H1 (cell line): Measurements from ENCODE around the gene PTPN13. TPM values are rescaled to one million over a fixed set of nuclear protein-coding genes. Genes with fewer than 3 reads are reported as not detected.

Source experiments
- CTCF ChIA-PET: fragments of 300-600 bp; sonication (Branson Sonifier 250); formaldehyde crosslinking; loops from one replicate; lab custom pipeline; 2021; ENCODE audit not compliant: partially characterized antibody; lab: Charles Lee
- POLR2A ChIA-PET: fragments of 300-600 bp; sonication (Branson Sonifier 250); formaldehyde crosslinking; loops from one replicate; lab custom pipeline; 2021; ENCODE audit warnings: inconsistent platforms; ENCODE audit not compliant: partially characterized antibody; lab: Charles Lee
- DNase-seq, 2 experiments: peaks; one replicate each; pipeline versions ENCODE4 v3.0.0 to v3.0.0-alpha.2; 2010 to 2022; ENCODE audit warnings: low spot score in 2 of 2, low read depth in 1 of 2, mixed read lengths in 1 of 2
- FAIRE-seq: peaks from 2 replicates; lab custom pipeline; 2011; peaks lifted over from hg19 to GRCh38; lab: Jason Lieb, UNC
- H2AFZ ChIP-seq: 2 replicates; pipeline ENCODE4 v1.8.1; 2012; ENCODE audit warnings: low read length, inconsistent platforms
- H2AK5ac ChIP-seq: 2 replicates; pipeline ENCODE4 v1.6.1; 2013; ENCODE audit warnings: low read depth, low read length
- H2BK120ac ChIP-seq: replicated peaks from 2 replicates; pipeline ENCODE3; 2013; ENCODE audit warnings: low read depth, low read length, inconsistent platforms
- H2BK12ac ChIP-seq: 2 replicates; pipeline ENCODE4 v1.6.1; 2013; ENCODE audit warnings: low read depth, low read length
- H2BK15ac ChIP-seq: 2 replicates; pipeline ENCODE4 v1.6.1; 2013; ENCODE audit warnings: low read length
- H2BK20ac ChIP-seq: 2 replicates; pipeline ENCODE4 v1.6.1; 2013; ENCODE audit warnings: low read length
- H2BK5ac ChIP-seq: 2 replicates; pipeline ENCODE4 v1.6.1; 2013; ENCODE audit warnings: low read depth, low read length
- H3K14ac ChIP-seq: 2 replicates; pipeline ENCODE4 v1.6.1; 2013; ENCODE audit warnings: inconsistent platforms; ENCODE audit not compliant: insufficient read length
- H3K18ac ChIP-seq: 2 replicates; pipeline ENCODE4 v1.6.1; 2013; ENCODE audit warnings: low read length; ENCODE audit errors: extremely low read depth
- H3K23ac ChIP-seq: 2 replicates; pipeline ENCODE4 v1.6.1; 2013; ENCODE audit warnings: inconsistent platforms; ENCODE audit not compliant: insufficient read length
- H3K23me2 ChIP-seq: 2 replicates; pipeline ENCODE4 v1.6.1; 2013; ENCODE audit warnings: low read depth, low read length
- H3K27ac ChIP-seq: 2 replicates; pipeline ENCODE4 v1.6.1; 2011; ENCODE audit warnings: low read depth, low read length, inconsistent platforms
- H3K27me3 ChIP-seq, 4 experiments: replicated peaks in 1 of 4; 1 replicate in 1 of 4; 2 replicates in 3 of 4; pipeline versions ENCODE4 v1.6.1 to v1.8.1; 2011 to 2013; ENCODE audit warnings: low read length in 3 of 4, mild to moderate bottlenecking in 3 of 4, inconsistent platforms in 2 of 4, mixed read lengths in 2 of 4, moderate library complexity in 1 of 4; ENCODE audit not compliant: control insufficient read depth in 3 of 4, insufficient read depth in 3 of 4; ENCODE audit errors: extremely low read depth in 1 of 4
- H3K36me3 ChIP-seq, 4 experiments: 2 replicates each; pipeline versions ENCODE4 v1.6.1 to v1.8.1; 2011 to 2013; ENCODE audit warnings: mild to moderate bottlenecking in 4 of 4, low read length in 3 of 4, moderate library complexity in 2 of 4, control low read depth in 1 of 4, inconsistent platforms in 1 of 4; ENCODE audit not compliant: insufficient read depth in 4 of 4, control insufficient read depth in 2 of 4
- H3K4ac ChIP-seq: replicated peaks from 2 replicates; pipeline ENCODE3; 2013; ENCODE audit warnings: low read length, low read depth, mixed read lengths, inconsistent platforms; ENCODE audit not compliant: insufficient read length
- H3K4me1 ChIP-seq, 4 experiments: replicated peaks in 1 of 4; 1 replicate in 1 of 4; 2 replicates in 3 of 4; pipeline versions ENCODE4 v1.6.1 to v1.8.1; 2011 to 2013; ENCODE audit warnings: low read length in 3 of 4, inconsistent platforms in 2 of 4, mixed read lengths in 1 of 4; ENCODE audit not compliant: insufficient read depth in 4 of 4, control insufficient read depth in 3 of 4
- H3K4me2 ChIP-seq, 2 experiments: 2 replicates each; pipeline versions ENCODE4 v1.6.1 to v1.8.1; 2011 to 2013; ENCODE audit warnings: low read depth in 2 of 2, low read length in 2 of 2, control low read depth in 1 of 2, inconsistent platforms in 1 of 2, mild to moderate bottlenecking in 1 of 2; ENCODE audit not compliant: insufficient read depth in 1 of 2
- H3K4me3 ChIP-seq, 4 experiments: fragments of 200-600, 300-600 bp in 1 of 4; sonication (generic), shearing (Covaris generic), sonication (Bioruptor Twin) in 1 of 4; 2 replicates each; pipeline versions ENCODE4 v1.5.1 to v1.8.1; 2011 to 2016; ENCODE audit warnings: low read length in 4 of 4, low read depth in 3 of 4, control low read depth in 2 of 4, inconsistent platforms in 2 of 4, mild to moderate bottlenecking in 2 of 4, mixed read lengths in 1 of 4, moderate library complexity in 1 of 4; ENCODE audit not compliant: insufficient read depth in 2 of 4; ENCODE audit errors: extremely low read depth in 1 of 4
- H3K56ac ChIP-seq: replicated peaks from 2 replicates; pipeline ENCODE3; 2013; ENCODE audit warnings: low read depth, mild to moderate bottlenecking, mixed read lengths, low read length, inconsistent platforms; ENCODE audit not compliant: insufficient read length
- H3K79me1 ChIP-seq: 2 replicates; pipeline ENCODE4 v1.6.1; 2013; ENCODE audit warnings: low read depth, low read length, control low read depth
- H3K79me2 ChIP-seq, 2 experiments: 2 replicates each; pipeline versions ENCODE4 v1.6.1 to v1.8.1; 2012 to 2013; ENCODE audit warnings: low read length in 2 of 2, mild to moderate bottlenecking in 2 of 2, inconsistent platforms in 1 of 2; ENCODE audit not compliant: insufficient read depth in 2 of 2, control insufficient read depth in 1 of 2
- H3K9ac ChIP-seq, 4 experiments: replicated peaks in 1 of 4; 1 replicate in 1 of 4; 2 replicates in 3 of 4; pipeline versions ENCODE4 v1.6.1 to v1.8.1; 2011 to 2013; ENCODE audit warnings: low read depth in 3 of 4, low read length in 3 of 4, control low read depth in 2 of 4, mild to moderate bottlenecking in 2 of 4, moderate library complexity in 2 of 4, inconsistent platforms in 1 of 4; ENCODE audit errors: extremely low read depth in 1 of 4
- H3K9me3 ChIP-seq, 2 experiments: 2 replicates each; pipeline versions ENCODE4 v1.6.1 to v1.8.1; 2012 to 2013; ENCODE audit warnings: mild to moderate bottlenecking in 2 of 2, moderate library complexity in 2 of 2, control low read depth in 1 of 2, inconsistent platforms in 1 of 2, low read depth in 1 of 2, low read length in 1 of 2, mixed read lengths in 1 of 2; ENCODE audit not compliant: insufficient read depth in 2 of 2
- H4K20me1 ChIP-seq, 2 experiments: replicated peaks in 1 of 2; 2 replicates each; pipeline versions ENCODE3 to v1.8.1; 2011 to 2013; ENCODE audit warnings: inconsistent platforms in 2 of 2, low read length in 2 of 2, mild to moderate bottlenecking in 1 of 2; ENCODE audit not compliant: insufficient read depth in 2 of 2, control insufficient read depth in 1 of 2
- H4K5ac ChIP-seq: 2 replicates; pipeline ENCODE4 v1.6.1; 2013; ENCODE audit warnings: low read length, low read depth, mixed read lengths, inconsistent platforms; ENCODE audit not compliant: insufficient read length
- H4K8ac ChIP-seq: 2 replicates; pipeline ENCODE4 v1.8.0; 2013; ENCODE audit warnings: mild to moderate bottlenecking, moderate library complexity, low read length, inconsistent platforms; ENCODE audit not compliant: insufficient read depth; ENCODE audit errors: extremely low read depth
- H4K91ac ChIP-seq: replicated peaks from 2 replicates; pipeline ENCODE3; 2013; ENCODE audit warnings: low read length, mixed read lengths, inconsistent platforms; ENCODE audit not compliant: insufficient read length
- BCL11A ChIP-seq, 2 experiments: IDR thresholded peaks; one replicate each; pipeline ENCODE4 v1.6.1; 2011; ENCODE audit warnings: low read depth in 2 of 2, low read length in 2 of 2, mild to moderate bottlenecking in 2 of 2
- CEBPB ChIP-seq: IDR thresholded peaks from 2 replicates; pipeline ENCODE4 v1.6.1; 2012; ENCODE audit warnings: low read depth, low read length
- EP300 ChIP-seq, 2 experiments: IDR thresholded peaks; 1 replicate in 1 of 2; 2 replicates in 1 of 2; pipeline ENCODE4 v1.6.1; 2011 to 2012; ENCODE audit warnings: low read depth in 2 of 2, low read length in 2 of 2, mild to moderate bottlenecking in 2 of 2, borderline replicate concordance in 1 of 2, inconsistent platforms in 1 of 2, moderate library complexity in 1 of 2
- FOSL1 ChIP-seq: IDR thresholded peaks from 2 replicates; pipeline ENCODE4 v1.6.1; 2011; ENCODE audit warnings: mild to moderate bottlenecking, low read depth, low read length, moderate library complexity; ENCODE audit not compliant: insufficient read depth
- KDM5A ChIP-seq: fragments of 200-600 bp; IDR thresholded peaks from 2 replicates; pipeline ENCODE4 v1.7.1; 2012; ENCODE audit warnings: mild to moderate bottlenecking, low read length, inconsistent platforms, mixed read lengths
- NRF1 ChIP-seq: IDR thresholded peaks from 2 replicates; pipeline ENCODE4 v1.6.1; 2011; ENCODE audit warnings: mild to moderate bottlenecking, low read depth, low read length, improper control_type of control experiment
- PHF8 ChIP-seq: fragments of 200-600 bp; sonication (generic); conservative IDR thresholded peaks from 2 replicates; pipeline ENCODE4 v1.7.1; 2012; ENCODE audit warnings: low read depth, mild to moderate bottlenecking, inconsistent platforms, low read length, moderate library complexity
- SIX5 ChIP-seq: IDR thresholded peaks from 2 replicates; pipeline ENCODE4 v1.6.1; 2011; ENCODE audit warnings: mild to moderate bottlenecking, low read depth, low read length
- SP1 ChIP-seq: IDR thresholded peaks from 2 replicates; pipeline ENCODE4 v1.6.1; 2011; ENCODE audit warnings: low read depth, low read length
- WGBS, 2 experiments: shearing (Covaris generic) in 1 of 2; methylation state at CpG; one replicate each; pipeline versions ENCODE4 v1.1.6 to v1.1.7; 2013 to 2015; ENCODE audit warnings: low lambda C conversion rate in 2 of 2, mixed read lengths in 2 of 2, inconsistent platforms in 1 of 2, low coverage in 1 of 2, missing lambda C conversion rate in 1 of 2; ENCODE audit not compliant: insufficient replicate concordance in 2 of 2, insufficient coverage in 1 of 2, insufficient read length in 1 of 2; ENCODE audit errors: extremely low coverage in 1 of 2, missing lambda C conversion rate in 1 of 2; 5-methylcytosine and 5-hydroxymethylcytosine counted together
- polyA plus RNA-seq, 7 experiments: library from polyadenylated mRNA; depleted of rRNA in 3 of 7; stranded (reverse) in 5 of 7; unstranded in 2 of 7; fragments of >200 nt in 5 of 7; fragments of 200-250 nt in 2 of 7; gene quantifications; 1 replicate in 5 of 7; 2 replicates in 1 of 7; 4 replicates in 1 of 7; pipeline versions ENCODE4 v1.2.1 to v1.2.3, GENCODE V29; 2011 to 2013; ENCODE audit warnings: missing spikeins in 2 of 7, mixed read lengths in 2 of 7
- total RNA-seq: library from RNA; stranded (reverse); fragmentation: NEBNext Ultra II Directional; extraction: Animal tissue kit (Norgen Biotek cat#: 25700); gene quantifications from 2 replicates; pipeline ENCODE4 v1.2.1, GENCODE V29; 2021

Gene PTPN13
- total and polyA plus RNA-seq, 2 of the 8 experiments (the other 6 are each of a cell fraction or from before 2014, with no cell fraction given): 12.7 to 57.9 TPM

- H2AK5ac ChIP-seq: no peak overlapping the region
- TF ChIP-seq BCL11A (IDR thresholded peaks at IDR 0.05; ENCODE audit: low read depth in 2 of 2, low read length in 2 of 2): no peak
- no peak for TF ChIP-seq KDM5A
- TF ChIP-seq CEBPB: no peak
- no peak for TF ChIP-seq SIX5
- no peak for TF ChIP-seq PHF8
- no peak for TF ChIP-seq FOSL1
- no peak for TF ChIP-seq NRF1
- no peak for TF ChIP-seq EP300 (IDR thresholded peaks at IDR 0.05; ENCODE audit: borderline replicate concordance in 1 of 2, low read depth in 2 of 2, low read length in 2 of 2)
- no peak for TF ChIP-seq SP1
- TF ChIP-seq, all 59 proteins: peak for 0
- Histone ChIP-seq H3K4me1 (no peaks in the 10 kb centered on the region), H2BK5ac (no peak overlapping the region), H3K4ac (no peak overlapping the region), H3K4me3 (no peak overlapping the region), H2BK15ac (no peak overlapping the region), H4K8ac (no peak overlapping the region), H2BK120ac (no peak overlapping the region), H3K23ac (no peak overlapping the region), H3K9me3 (no peaks in the 10 kb centered on the region), H2AFZ (no peak overlapping the region), H4K5ac (no peak overlapping the region), H2BK12ac (no peak overlapping the region), H3K18ac (no peak overlapping the region), H3K79me2 (no peaks in the 10 kb centered on the region), H3K56ac (no peak overlapping the region), H3K79me1 (no peaks in the 10 kb centered on the region), H3K27me3 (no peaks in the 10 kb centered on the region), H3K4me2 (no peak overlapping the region), H3K14ac (no peak overlapping the region), H3K27ac (no peak overlapping the region), H3K36me3 (peaks cover 0 to 60% (median 24%) of the 10 kb centered on the region in 4 experiments; a peak in 5 of 8 replicates), H4K20me1 (no peaks in the 10 kb centered on the region), H4K91ac (no peak overlapping the region), H3K23me2 (no peaks in the 10 kb centered on the region), H3K9ac (no peak overlapping the region), H2BK20ac (no peak overlapping the region)
- CTCF ChIA-PET: interaction anchor here (1.1 kb wide), 1 partner anchor 271 kb away, joined by 3 read pairs; no protein-coding TSS in a partner anchor
- FAIRE-seq (no peak), DNase-seq (no peak)
- POLR2A ChIA-PET: no interaction called here
- WGBS, 2 experiments: 90% methylated on average over 4 of the region's 4 CpGs; no CpG with 5 or more reads in 1 of the 2 experiments
Measured at GRCh38 chr4:86769794-86770193, 175.7 kb downstream of the PTPN13 start.
